NCI-H774 (cell line): Measurements from ENCODE around the gene FSTL5.
"Not testable (repeated sequence)": the region's sequence is repeated elsewhere in the genome, so short reads cannot be mapped to it uniquely, and the experiment has no call there.

Experiments
- DNase-seq: peaks from one replicate; lab custom pipeline; 2025; lab: John Stamatoyannopoulos, UW

The FSTL5 gene

DNA sequence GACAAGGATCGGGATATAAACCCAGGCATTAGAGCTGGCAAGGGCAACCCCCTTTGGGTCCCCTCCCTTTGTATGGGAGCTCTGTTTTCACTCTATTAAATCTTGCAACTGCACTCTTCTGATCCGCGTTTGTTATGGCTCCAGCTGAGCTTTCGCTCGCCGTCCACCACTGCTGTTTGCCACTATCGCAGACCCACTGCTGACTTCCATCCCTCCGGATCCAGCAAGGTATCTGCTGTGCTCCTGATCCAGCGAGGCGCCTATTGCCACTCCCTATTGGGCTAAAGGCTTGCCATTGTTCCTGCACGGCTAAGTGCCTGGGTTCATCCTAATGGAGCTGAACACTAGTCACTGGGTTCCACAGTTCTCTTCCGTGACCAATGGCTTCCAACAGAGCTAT, 59.9 kb downstream of the FSTL5 start:
- not testable (repeated sequence) for DNase-seq

DNA sequence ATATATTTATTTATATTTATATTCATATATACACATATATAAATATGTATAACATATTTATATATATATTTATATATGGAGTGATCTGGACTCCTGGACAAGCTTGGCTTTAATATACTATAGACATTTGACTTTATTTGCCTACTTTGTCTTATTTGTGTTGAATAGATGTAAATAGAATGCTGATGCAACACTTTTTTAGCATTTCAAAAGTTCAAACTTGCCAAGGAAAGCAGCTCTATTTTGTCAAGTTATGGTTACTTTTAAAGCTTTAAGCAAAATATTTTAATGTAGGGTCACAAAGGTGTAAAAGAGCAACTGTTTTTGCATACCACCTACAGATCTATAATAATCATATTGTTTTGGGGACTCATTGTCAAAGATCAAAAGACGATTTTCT, 61.1 kb downstream of the FSTL5 start:
- DNase-seq, result no peak

DNA sequence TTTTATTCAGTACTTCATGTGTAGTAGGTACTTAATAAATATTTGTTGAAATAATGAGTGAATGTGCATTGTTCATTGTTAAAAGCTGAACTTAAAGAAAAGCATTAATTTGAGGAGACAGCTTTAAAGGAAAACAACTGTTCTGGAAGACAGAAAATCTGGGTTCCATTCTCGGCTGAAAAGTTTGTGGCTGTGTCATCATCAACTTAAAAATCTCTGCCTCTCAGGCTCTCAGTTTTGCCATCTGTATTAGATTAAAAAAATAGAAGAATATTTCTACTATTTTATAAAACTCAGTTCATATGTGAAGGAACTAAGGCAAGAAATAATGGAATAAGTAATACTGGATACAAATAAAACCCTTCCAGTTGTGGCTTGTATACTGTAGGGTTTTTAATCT, 62.5 kb downstream of the FSTL5 start:
- no peak for DNase-seq

GRCh38 chr4:162075726-162076125, 88.1 kb downstream of the FSTL5 start:
- DNase-seq, result no peak

DNA sequence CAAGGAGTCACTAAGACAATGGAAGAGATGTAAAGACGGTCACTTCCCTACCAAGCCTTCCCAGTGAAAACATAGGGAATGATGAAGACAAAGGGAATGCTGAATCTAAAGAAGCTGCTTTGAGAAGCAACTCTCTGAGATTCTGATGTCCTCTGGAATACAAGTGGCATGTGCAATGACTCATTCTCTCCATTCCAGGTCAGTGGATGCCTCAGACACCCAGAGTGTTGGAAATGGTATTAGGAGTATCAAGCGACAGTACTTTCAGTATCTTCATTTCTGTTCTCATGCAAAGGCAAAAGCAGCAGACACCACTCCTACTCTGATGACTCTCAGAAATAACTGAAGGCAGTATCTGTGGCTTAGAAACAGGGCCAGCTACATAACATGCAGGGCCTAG, 102.6 kb downstream of the FSTL5 start:
- DNase-seq, result no peak

GRCh38 chr4:162059656-162060055, 104.1 kb downstream of the FSTL5 start:
- no peak for DNase-seq

DNA sequence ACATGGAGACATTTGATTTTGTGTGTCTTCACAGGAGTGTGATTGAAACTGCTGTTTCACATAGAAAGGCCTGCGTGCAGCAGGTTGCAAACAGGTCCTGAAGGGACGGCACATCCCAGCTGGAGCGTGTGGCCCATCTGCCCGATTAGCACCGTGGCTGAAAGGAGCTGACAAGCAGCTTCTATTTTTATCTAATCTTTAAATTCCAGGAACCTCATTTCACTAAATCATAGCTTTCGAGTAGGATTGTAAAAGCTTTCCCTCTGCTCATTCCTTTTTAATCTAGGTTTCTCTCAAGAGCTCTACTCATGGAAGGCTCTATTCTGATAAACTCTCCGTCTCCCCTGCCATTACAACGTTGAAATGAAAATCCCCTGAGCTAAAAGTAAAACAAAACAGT, 106.8 kb downstream of the FSTL5 start:
- no peak for DNase-seq

DNA sequence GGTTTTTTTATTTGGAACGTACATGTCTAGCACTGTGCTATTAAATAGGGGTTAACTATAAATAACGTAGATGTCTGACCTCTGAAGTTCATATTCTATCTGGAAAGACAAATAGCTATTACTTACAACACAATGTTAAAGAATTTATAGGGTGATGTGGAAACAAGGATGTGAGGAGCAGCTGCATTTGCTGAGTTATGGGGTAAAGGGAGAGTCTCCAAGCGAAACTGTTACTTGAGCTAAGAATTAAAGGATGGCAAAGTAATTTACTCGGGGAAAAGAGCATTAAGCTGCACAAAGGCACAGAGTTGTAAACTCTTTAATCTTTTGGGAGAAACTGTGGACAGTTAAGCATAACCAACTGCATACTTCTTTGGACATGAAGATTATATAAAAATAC, 117.7 kb downstream of the FSTL5 start:
- DNase-seq, result no peak

- DNase-seq, result no peak
These were observed 125.7 kb downstream of the FSTL5 start for GRCh38 chr4:162038112-162038511.

DNA sequence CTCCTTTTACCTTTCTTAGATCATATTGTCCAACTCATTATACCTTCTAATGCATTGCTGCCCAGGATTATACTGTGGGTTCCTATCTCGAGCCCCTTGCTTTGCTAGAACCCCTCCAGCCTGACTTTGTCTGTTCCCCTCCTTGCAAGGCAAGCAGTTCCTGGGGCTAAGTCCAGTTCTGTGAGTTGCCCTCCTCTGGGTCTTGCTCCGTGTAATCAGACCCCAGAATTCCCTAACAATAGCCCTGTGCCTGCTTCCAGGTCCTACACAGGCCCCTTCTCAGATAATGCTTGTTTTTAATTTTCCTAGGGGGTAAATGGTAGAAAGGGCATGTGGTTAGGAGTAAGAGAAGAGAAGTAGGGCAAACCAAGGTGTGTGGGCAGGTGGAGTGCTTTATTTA, 145.9 kb downstream of the FSTL5 start:
- no peak for DNase-seq

DNA sequence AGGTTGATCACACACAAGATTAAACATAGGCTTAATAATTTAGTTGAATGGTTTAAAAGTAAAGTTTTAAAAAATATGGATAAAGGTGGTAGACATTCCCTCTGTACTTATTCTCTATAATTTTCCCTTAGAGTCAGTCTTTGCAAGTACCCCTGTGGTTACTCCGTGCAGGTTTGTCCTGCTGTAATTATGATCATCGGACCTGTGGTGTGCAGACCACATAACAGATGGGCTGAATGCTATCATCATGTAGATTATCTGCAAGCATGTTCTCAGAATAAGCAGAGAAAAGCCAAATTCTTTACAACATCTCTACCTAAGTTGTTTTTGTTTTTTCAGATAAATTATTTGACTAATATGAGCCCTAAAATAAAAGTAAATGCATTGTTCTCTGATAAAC, 146.8 kb downstream of the FSTL5 start:
- no peak for DNase-seq

DNA sequence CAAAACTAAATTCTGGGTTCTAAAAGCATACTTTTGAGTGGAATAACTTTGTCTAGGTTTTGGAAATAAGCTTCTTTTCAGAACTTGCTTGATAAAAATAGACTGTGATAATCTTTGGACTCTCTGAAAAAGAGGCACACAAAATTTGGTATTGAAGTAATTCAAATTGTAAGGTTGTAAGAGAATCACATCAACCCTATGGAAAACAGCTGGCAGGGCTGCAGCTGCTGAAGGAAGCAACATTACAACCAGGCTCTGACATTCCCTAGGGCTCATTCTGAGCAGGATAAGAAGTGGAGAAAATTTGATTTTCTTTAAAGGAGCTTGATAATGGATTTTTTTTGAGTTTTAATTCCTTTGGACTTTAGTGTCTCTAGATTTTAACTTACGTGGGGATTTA, 147.6 kb downstream of the FSTL5 start:
- DNase-seq, result no peak

- no peak for DNase-seq
These were observed 148.7 kb downstream of the FSTL5 start for GRCh38 chr4:162015090-162015489.

GRCh38 chr4:162011089-162011488, 152.7 kb downstream of the FSTL5 start:
- no peak for DNase-seq

DNA sequence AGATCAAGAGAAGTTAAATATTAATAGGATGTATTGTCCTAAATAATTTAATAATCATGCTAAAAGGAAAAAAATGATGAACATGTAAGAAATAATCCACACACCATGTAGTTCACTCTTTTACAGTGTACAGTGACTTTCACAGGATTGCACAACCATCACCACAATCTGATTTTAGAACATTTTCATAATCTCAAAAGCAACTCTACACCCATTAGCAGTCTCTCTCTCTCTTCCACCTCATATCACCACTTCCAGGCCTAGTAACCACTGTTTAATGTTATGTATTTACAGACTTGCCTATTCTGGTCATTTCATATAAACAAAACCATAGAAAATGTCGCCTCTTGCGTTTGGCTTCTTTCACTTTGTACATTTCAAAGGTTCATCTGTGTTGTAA, 153.4 kb downstream of the FSTL5 start:
- DNase-seq, result no peak

DNA sequence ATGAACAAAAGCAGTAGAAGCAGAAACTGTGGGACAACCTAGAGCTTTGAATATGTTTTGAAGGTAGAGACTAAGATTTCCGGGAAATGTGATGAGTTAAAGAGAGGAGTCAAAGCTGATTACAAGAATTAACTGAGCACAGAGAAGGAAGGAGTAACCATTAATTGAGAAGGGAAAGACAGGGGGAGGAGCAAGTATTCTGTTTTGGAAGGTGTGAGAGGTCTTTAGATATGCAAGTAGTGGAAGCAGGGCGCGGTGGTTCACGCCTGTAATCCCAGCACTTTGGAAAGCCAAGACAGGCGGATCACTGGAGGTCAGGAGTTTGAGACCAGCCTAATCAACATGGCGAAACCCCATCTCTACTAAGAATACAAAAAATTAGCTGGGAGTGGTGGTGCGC, 171.5 kb downstream of the FSTL5 start:
- DNase-seq, result no peak

DNA sequence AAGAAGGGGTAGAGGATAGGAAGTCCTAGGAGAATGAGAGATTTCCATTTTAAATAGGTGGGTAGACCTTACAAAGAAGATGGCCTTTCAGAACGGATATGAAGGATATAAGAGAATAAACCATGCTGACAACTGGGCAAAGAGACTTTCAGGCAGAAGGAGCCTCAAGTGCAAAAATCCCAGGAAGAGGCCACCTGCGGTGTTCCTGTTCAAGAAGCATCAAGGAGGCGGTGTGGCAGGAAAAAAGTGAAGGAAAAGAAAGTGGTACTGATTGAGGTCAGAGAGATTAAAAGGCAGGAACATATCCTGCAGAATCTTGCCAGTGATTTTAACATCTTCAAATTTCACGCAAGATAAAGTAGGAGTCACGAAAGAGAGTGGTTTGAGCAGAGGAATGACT, 172.0 kb downstream of the FSTL5 start:
- DNase-seq, result no peak

DNA sequence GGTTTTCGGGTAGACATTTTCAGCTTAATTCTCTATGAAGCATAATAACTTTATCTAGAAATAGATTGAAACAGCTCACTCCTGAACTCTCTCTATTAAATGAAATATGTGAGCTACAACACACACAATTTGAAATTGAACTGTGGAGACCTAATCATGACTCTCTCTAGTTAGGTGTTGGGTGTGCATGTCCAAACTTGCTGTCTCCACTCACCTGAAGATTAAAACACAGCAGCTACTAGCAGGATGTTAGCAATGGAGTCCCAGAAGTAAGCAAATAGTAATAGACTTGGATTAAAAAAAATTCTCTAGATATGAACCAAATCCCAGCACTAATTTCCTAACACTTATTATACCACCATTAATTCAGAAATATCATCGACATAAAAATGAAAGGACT, 173.1 kb downstream of the FSTL5 start:
- no peak for DNase-seq

DNA sequence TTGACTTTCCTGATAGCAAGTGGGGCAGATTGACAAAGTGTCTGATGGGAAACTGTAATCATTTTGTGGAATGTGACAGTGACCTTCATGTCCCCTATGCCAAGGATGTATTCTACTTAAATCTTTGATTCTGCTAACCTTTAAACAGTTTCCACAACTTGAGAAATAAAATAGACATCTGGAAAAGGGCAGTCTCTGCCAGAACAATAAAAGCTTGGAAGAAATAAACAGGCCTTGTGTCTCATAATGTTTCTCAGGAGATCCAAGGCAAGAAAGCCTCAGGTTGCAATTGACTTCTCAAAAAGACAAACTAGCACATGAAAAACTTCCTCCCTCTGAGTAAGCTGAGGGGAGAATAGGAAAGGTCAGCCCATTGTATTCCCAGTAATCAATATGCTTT, 174.9 kb downstream of the FSTL5 start:
- no peak for DNase-seq

GRCh38 chr4:161987611-161988010, 176.2 kb downstream of the FSTL5 start:
- DNase-seq, result no peak

- no peak for DNase-seq
These were observed 211.4 kb downstream of the FSTL5 start for GRCh38 chr4:161952382-161952781.

GRCh38 chr4:161949946-161950725, 213.7 kb downstream of the FSTL5 start:
- no peak for DNase-seq

- DNase-seq, result no peak
These were observed 215.6 kb downstream of the FSTL5 start for GRCh38 chr4:161948026-161948770.

GRCh38 chr4:161937596-161937995, 226.2 kb downstream of the FSTL5 start:
- no peak for DNase-seq
